ENCODE data around the gene MB21D2. TPM values are rescaled to one million over a fixed set of nuclear protein-coding genes. Genes with fewer than 3 reads are reported as not detected.

The MB21D2 gene
- total and polyA plus RNA-seq, 2 experiments from 2014 or later, result 8.1 to 35.9 TPM

DNA sequence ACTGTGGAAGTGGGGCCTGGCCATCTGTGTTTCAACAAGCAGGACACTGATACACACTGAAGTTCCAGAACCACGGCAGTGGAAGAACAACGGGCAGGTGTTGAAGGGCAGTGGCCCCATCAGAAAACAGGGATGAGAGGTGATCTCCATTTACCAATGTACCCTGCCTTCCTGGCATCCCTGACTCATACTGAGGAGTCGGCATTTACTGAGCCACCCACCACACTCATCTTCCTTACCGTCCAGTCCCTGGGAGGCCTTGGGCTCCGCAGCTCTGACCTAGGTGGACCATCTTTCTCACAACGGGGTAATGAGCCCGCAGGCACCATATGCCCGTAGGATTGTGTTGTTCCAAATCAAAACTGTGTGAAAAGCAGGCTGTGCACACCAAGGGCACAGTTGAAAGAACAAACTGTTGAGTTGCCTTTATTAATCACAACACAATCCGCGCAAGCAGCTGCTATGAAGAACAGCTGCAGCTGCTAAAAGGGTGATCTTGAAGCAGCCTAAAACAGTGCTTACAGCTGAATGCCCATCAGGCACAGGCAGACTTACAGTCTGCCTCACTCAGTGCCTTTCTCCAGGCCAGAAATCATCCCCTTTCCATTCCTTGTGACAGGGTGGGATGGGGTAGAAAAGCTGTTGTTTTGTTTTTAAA is 12.9 kb downstream of the MB21D2 start:
- Mint-ChIP-seq H3K9me3 (peaks cover 4% of the 10 kb centered on the region; the same call in 2 of the 3 replicates), H3K36me3 (ENCODE audit: low read depth) (peaks cover 37% of the 10 kb centered on the region), H3K27me3 (ENCODE audit: insufficient read depth, low read depth, poor library complexity) (peaks cover 3% of the 10 kb centered on the region), H3K4me1 (peaks cover 29% of the 10 kb centered on the region), H3K4me3 (no peak overlapping the region), H3K27ac (no peak overlapping the region)
- Histone ChIP-seq H3K4me2 (no peak overlapping the region), H3K27ac (ENCODE audit: low read depth) (no peak overlapping the region), H2AFZ (no peak overlapping the region), H3F3A (replicated peaks; ENCODE audit: low read depth) (no peaks in the 10 kb centered on the region), H3K27me3 (ENCODE audit: insufficient read depth) (no peaks in the 10 kb centered on the region), H3K9me2 (ENCODE audit: insufficient read depth) (no peaks in the 10 kb centered on the region), H3K4me1 (ENCODE audit: insufficient read depth) (peaks cover 42% of the 10 kb centered on the region), H3K79me2 (replicated peaks; ENCODE audit: insufficient read depth) (no peaks in the 10 kb centered on the region; the same call in none of the 2 replicates), H3K4me3 (no peak overlapping the region), H3K36me3 (ENCODE audit: insufficient read depth) (peaks cover 8% of the 10 kb centered on the region; the same call in 1 of the 2 replicates), H4K20me1 (replicated peaks; ENCODE audit: insufficient read depth) (peaks cover 12% of the 10 kb centered on the region)
- TF ChIP-seq, protein P1, sequence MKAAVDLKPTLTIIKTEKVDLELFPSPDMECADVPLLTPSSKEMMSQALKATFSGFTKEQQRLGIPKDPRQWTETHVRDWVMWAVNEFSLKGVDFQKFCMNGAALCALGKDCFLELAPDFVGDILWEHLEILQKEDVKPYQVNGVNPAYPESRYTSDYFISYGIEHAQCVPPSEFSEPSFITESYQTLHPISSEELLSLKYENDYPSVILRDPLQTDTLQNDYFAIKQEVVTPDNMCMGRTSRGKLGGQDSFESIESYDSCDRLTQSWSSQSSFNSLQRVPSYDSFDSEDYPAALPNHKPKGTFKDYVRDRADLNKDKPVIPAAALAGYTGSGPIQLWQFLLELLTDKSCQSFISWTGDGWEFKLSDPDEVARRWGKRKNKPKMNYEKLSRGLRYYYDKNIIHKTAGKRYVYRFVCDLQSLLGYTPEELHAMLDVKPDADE (IDR thresholded peaks at IDR 0.05), result no peak
- no peak for TF ChIP-seq EZH2 (IDR thresholded peaks at IDR 0.05; ENCODE audit: low read depth, unreplicated experiment)
- no peak for TF ChIP-seq STAT1 (IDR thresholded peaks at IDR 0.05; ENCODE audit: unreplicated experiment)
- TF ChIP-seq, protein P2, sequence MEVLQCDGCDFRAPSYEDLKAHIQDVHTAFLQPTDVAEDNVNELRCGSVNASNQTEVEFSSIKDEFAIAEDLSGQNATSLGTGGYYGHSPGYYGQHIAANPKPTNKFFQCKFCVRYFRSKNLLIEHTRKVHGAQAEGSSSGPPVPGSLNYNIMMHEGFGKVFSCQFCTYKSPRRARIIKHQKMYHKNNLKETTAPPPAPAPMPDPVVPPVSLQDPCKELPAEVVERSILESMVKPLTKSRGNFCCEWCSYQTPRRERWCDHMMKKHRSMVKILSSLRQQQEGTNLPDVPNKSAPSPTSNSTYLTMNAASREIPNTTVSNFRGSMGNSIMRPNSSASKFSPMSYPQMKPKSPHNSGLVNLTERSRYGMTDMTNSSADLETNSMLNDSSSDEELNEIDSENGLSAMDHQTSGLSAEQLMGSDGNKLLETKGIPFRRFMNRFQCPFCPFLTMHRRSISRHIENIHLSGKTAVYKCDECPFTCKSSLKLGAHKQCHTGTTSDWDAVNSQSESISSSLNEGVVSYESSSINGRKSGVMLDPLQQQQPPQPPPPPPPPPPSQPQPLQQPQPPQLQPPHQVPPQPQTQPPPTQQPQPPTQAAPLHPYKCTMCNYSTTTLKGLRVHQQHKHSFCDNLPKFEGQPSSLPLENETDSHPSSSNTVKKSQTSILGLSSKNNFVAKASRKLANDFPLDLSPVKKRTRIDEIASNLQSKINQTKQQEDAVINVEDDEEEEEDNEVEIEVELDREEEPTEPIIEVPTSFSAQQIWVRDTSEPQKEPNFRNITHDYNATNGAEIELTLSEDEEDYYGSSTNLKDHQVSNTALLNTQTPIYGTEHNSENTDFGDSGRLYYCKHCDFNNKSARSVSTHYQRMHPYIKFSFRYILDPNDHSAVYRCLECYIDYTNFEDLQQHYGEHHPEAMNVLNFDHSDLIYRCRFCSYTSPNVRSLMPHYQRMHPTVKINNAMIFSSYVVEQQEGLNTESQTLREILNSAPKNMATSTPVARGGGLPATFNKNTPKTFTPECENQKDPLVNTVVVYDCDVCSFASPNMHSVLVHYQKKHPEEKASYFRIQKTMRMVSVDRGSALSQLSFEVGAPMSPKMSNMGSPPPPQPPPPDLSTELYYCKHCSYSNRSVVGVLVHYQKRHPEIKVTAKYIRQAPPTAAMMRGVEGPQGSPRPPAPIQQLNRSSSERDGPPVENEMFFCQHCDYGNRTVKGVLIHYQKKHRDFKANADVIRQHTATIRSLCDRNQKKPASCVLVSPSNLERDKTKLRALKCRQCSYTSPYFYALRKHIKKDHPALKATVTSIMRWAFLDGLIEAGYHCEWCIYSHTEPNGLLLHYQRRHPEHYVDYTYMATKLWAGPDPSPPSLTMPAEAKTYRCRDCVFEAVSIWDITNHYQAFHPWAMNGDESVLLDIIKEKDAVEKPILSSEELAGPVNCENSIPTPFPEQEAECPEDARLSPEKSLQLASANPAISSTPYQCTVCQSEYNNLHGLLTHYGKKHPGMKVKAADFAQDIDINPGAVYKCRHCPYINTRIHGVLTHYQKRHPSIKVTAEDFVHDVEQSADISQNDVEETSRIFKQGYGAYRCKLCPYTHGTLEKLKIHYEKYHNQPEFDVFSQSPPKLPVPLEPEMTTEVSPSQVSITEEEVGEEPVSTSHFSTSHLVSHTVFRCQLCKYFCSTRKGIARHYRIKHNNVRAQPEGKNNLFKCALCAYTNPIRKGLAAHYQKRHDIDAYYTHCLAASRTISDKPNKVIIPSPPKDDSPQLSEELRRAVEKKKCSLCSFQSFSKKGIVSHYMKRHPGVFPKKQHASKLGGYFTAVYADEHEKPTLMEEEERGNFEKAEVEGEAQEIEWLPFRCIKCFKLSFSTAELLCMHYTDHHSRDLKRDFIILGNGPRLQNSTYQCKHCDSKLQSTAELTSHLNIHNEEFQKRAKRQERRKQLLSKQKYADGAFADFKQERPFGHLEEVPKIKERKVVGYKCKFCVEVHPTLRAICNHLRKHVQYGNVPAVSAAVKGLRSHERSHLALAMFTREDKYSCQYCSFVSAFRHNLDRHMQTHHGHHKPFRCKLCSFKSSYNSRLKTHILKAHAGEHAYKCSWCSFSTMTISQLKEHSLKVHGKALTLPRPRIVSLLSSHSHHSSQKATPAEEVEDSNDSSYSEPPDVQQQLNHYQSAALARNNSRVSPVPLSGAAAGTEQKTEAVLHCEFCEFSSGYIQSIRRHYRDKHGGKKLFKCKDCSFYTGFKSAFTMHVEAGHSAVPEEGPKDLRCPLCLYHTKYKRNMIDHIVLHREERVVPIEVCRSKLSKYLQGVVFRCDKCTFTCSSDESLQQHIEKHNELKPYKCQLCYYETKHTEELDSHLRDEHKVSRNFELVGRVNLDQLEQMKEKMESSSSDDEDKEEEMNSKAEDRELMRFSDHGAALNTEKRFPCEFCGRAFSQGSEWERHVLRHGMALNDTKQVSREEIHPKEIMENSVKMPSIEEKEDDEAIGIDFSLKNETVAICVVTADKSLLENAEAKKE (CRISPR knock-in tag; IDR thresholded peaks at IDR 0.05), result no peak
- TF ChIP-seq ZNF331 (CRISPR knock-in tag; IDR thresholded peaks at IDR 0.05; ENCODE audit: low read depth), result no peak
- TF ChIP-seq, protein P3, sequence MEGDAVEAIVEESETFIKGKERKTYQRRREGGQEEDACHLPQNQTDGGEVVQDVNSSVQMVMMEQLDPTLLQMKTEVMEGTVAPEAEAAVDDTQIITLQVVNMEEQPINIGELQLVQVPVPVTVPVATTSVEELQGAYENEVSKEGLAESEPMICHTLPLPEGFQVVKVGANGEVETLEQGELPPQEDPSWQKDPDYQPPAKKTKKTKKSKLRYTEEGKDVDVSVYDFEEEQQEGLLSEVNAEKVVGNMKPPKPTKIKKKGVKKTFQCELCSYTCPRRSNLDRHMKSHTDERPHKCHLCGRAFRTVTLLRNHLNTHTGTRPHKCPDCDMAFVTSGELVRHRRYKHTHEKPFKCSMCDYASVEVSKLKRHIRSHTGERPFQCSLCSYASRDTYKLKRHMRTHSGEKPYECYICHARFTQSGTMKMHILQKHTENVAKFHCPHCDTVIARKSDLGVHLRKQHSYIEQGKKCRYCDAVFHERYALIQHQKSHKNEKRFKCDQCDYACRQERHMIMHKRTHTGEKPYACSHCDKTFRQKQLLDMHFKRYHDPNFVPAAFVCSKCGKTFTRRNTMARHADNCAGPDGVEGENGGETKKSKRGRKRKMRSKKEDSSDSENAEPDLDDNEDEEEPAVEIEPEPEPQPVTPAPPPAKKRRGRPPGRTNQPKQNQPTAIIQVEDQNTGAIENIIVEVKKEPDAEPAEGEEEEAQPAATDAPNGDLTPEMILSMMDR (conservative IDR thresholded peaks at IDR 0.05; ENCODE audit: low read depth in 2 of 2), result no peak
- no peak for TF ChIP-seq POLR2AphosphoS5 (IDR thresholded peaks at IDR 0.05; ENCODE audit: low read depth)
- TF ChIP-seq ZNF114 (CRISPR knock-in tag; IDR thresholded peaks at IDR 0.05), result no peak
- no peak for TF ChIP-seq CREB1 (CRISPR knock-in tag; IDR thresholded peaks at IDR 0.05; ENCODE audit: low read depth)
- no peak for TF ChIP-seq JUNB (IDR thresholded peaks at IDR 0.05; ENCODE audit: unreplicated experiment)
- TF ChIP-seq NANOG (IDR thresholded peaks at IDR 0.05; ENCODE audit: borderline replicate concordance), result no peak
- DNase-seq (ENCODE audit: low spot score), result no peak
- no peak for ATAC-seq

Measured in GM23338 (cell line).